Measurements from ENCODE around the gene UNK. TPM values are rescaled to one million over a fixed set of nuclear protein-coding genes. Genes with fewer than 3 reads are reported as not detected.

UNK gene
- total and polyA plus RNA-seq, 2 of the 13 experiments (the other 11 are each of a cell fraction or from before 2014, with no cell fraction given), result 31.6 to 33.0 TPM

- TF ChIP-seq ATF5 (CRISPR knock-in tag; IDR thresholded peaks at IDR 0.05; ENCODE audit: low read depth) (no peak), ONECUT2 (CRISPR knock-in tag; IDR thresholded peaks at IDR 0.05) (no peak), FOXP1 (IDR thresholded peaks at IDR 0.05) (no peak), FOXP1 (CRISPR knock-in tag; IDR thresholded peaks at IDR 0.05) (no peak), FOXC1 (CRISPR knock-in tag; IDR thresholded peaks at IDR 0.05; ENCODE audit: borderline replicate concordance) (0 out of 2 replicates have a peak, but pooled peaks have one; percentile 31), MAFF (IDR thresholded peaks at IDR 0.05; ENCODE audit: low read depth, low read length) (no peak), TEAD3 (CRISPR knock-in tag; optimal IDR thresholded peaks at IDR 0.05; ENCODE audit: borderline replicate concordance) (peak; percentile 87), FLYWCH1 (CRISPR knock-in tag; IDR thresholded peaks at IDR 0.05) (0 out of 2 replicates have a peak, but pooled peaks have one; percentile 21), GTF3A (CRISPR knock-in tag; conservative IDR thresholded peaks at IDR 0.05) (no peak), PCBP1 (IDR thresholded peaks at IDR 0.05; ENCODE audit: borderline replicate concordance, low read depth, low read length) (no peak), BCL6 (CRISPR knock-in tag; IDR thresholded peaks at IDR 0.05) (no peak), AKAP8 (CRISPR knock-in tag; IDR thresholded peaks at IDR 0.05) (peak; percentile 34; the same call in 1 of the 2 replicates), TEF (CRISPR knock-in tag; IDR thresholded peaks at IDR 0.05) (no peak), GLI4 (CRISPR knock-in tag; IDR thresholded peaks at IDR 0.05; ENCODE audit: borderline replicate concordance) (no peak), PHF21A (CRISPR knock-in tag; IDR thresholded peaks at IDR 0.05) (no peak), ZNF7 (CRISPR knock-in tag; IDR thresholded peaks at IDR 0.05) (no peak), HNF4G (IDR thresholded peaks at IDR 0.05; ENCODE audit: borderline replicate concordance, low read depth, low read length) (peak; percentile 13; the same call in 1 of the 2 replicates), HNF4G (CRISPR knock-in tag; IDR thresholded peaks at IDR 0.05; ENCODE audit: borderline replicate concordance, low read depth) (no peak), U2AF2 (IDR thresholded peaks at IDR 0.05; ENCODE audit: low read depth, low read length) (no peak), GFI1 (CRISPR knock-in tag; IDR thresholded peaks at IDR 0.05; ENCODE audit: borderline replicate concordance) (no peak), STAT5B (CRISPR knock-in tag; IDR thresholded peaks at IDR 0.05) (no peak), ARID3A (IDR thresholded peaks at IDR 0.05; ENCODE audit: low read depth, low read length) (no peak), NFE2 (CRISPR knock-in tag; IDR thresholded peaks at IDR 0.05) (no peak), ZBTB4 (CRISPR knock-in tag; IDR thresholded peaks at IDR 0.05; ENCODE audit: borderline replicate concordance) (0 out of 2 replicates have a peak, but pooled peaks have one; percentile 18), ZFX (CRISPR knock-in tag; IDR thresholded peaks at IDR 0.05; ENCODE audit: low read depth) (peak; percentile 70; the same call in 1 of the 2 replicates), ZNF282 (IDR thresholded peaks at IDR 0.05; ENCODE audit: partially characterized antibody) (no peak)
Measured at GRCh38 chr17:75826561-75827307, 42.1 kb downstream of the UNK start (continued).

Measured in HepG2 (cell line).